ENCODE results near the gene LMO1. TPM values are rescaled to one million over a fixed set of nuclear protein-coding genes. Genes with fewer than 3 reads are reported as not detected.

The LMO1 gene
- total RNA-seq, 1 experiment from 2014 or later, result 0.27 TPM

DNA sequence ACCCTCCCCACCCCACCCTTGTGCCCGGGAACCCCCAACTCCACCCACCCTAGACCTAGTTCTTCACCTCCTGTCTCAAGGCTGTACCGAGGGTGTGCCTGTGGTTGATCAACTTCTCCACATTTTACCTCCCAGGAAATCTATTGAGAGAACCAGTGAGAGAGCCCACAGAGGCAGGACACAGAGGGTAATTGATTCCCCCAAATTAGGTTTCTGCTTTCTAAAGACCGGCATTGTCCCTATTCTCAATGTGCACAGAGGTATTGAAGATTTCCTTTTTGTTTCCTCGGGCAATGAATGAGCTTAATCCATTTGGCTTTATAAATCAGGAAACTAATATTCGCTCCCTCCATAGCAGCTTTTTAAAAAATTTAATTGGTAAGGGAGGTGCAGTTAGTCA lies 6.0 kb upstream of the LMO1 start:
- no peak for ATAC-seq
- Histone ChIP-seq H3K36me3 (ENCODE audit: control insufficient read depth in 1 of 2, insufficient read depth in 2 of 2, low read length in 2 of 2) (no peaks in the 10 kb centered on the region), H3K27me3 (ENCODE audit: insufficient read depth, low read length) (no peaks in the 10 kb centered on the region), H3K4me2 (ENCODE audit: low read length) (no peak overlapping the region), H3K9ac (ENCODE audit: low read length) (no peak overlapping the region), H3K4me1 (ENCODE audit: control insufficient read depth in 1 of 2, insufficient read depth in 2 of 2, low read length in 2 of 2) (peaks cover 3 to 5% of the 10 kb centered on the region in 2 experiments; a peak in 3 of 4 replicates), H3K79me2 (ENCODE audit: insufficient read depth, low read length) (no peaks in the 10 kb centered on the region), H3K9me3 (ENCODE audit: control insufficient read depth in 1 of 2, insufficient read depth in 1 of 2, low read depth in 1 of 2, low read length in 2 of 2) (no peaks in the 10 kb centered on the region), H4K20me1 (ENCODE audit: insufficient read depth) (no peaks in the 10 kb centered on the region), H3K9me2 (ENCODE audit: insufficient read depth) (no peaks in the 10 kb centered on the region), H3K4me3 (replicated peaks in 1 of 2; ENCODE audit: low read depth in 1 of 2, low read length in 2 of 2) (no peak overlapping the region), H2AFZ (ENCODE audit: low read depth, low read length, poor library complexity, severe bottlenecking) (no peak overlapping the region), H3K27ac (ENCODE audit: low read depth, low read length) (no peak overlapping the region)
- ChIA-PET POLR2A (no interaction called here), RAD21 (ENCODE audit: low non-redundant PET in 1 of 2, low total read pairs in 2 of 2, uncharacterized antibody in 2 of 2, unreplicated experiment in 2 of 2) (no interaction called here), CTCF (interaction anchor here (1.0 kb wide), 1 partner anchor 22 kb away, joined by 3 read pairs; no protein-coding TSS in a partner anchor)
- TF ChIP-seq RAD21 (IDR thresholded peaks at IDR 0.05; ENCODE audit: low read depth), result no peak
- TF ChIP-seq ZNF274 (IDR thresholded peaks at IDR 0.05; ENCODE audit: low read depth, low read length), result no peak
- TF ChIP-seq JUND (IDR thresholded peaks at IDR 0.05), result no peak
- no peak for TF ChIP-seq EZH2phosphoT487 (IDR thresholded peaks at IDR 0.05; ENCODE audit: borderline replicate concordance)
- TF ChIP-seq, protein P1, sequence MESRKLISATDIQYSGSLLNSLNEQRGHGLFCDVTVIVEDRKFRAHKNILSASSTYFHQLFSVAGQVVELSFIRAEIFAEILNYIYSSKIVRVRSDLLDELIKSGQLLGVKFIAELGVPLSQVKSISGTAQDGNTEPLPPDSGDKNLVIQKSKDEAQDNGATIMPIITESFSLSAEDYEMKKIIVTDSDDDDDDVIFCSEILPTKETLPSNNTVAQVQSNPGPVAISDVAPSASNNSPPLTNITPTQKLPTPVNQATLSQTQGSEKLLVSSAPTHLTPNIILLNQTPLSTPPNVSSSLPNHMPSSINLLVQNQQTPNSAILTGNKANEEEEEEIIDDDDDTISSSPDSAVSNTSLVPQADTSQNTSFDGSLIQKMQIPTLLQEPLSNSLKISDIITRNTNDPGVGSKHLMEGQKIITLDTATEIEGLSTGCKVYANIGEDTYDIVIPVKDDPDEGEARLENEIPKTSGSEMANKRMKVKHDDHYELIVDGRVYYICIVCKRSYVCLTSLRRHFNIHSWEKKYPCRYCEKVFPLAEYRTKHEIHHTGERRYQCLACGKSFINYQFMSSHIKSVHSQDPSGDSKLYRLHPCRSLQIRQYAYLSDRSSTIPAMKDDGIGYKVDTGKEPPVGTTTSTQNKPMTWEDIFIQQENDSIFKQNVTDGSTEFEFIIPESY (IDR thresholded peaks at IDR 0.05; ENCODE audit: extremely low read depth, insufficient replicate concordance, low read length), result no peak
- TF ChIP-seq CTCF (IDR thresholded peaks at IDR 0.05 in 2 of 3, conservative IDR thresholded peaks at IDR 0.05 in 1 of 3; ENCODE audit: borderline replicate concordance in 1 of 3, insufficient read depth in 1 of 3, low read depth in 2 of 3, low read length in 2 of 3), result no peak
- TF ChIP-seq YY1 (IDR thresholded peaks at IDR 0.05; ENCODE audit: extremely low read depth, insufficient replicate concordance, low read depth, low read length), result no peak
- no peak for TF ChIP-seq ATF3 (IDR thresholded peaks at IDR 0.05)
- TF ChIP-seq CEBPB (IDR thresholded peaks at IDR 0.05; ENCODE audit: low read depth), result no peak
- TF ChIP-seq SRF (IDR thresholded peaks at IDR 0.05; ENCODE audit: low read depth), result no peak
- TF ChIP-seq, protein P2, sequence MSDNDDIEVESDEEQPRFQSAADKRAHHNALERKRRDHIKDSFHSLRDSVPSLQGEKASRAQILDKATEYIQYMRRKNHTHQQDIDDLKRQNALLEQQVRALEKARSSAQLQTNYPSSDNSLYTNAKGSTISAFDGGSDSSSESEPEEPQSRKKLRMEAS (IDR thresholded peaks at IDR 0.05), result no peak
- TF ChIP-seq POLR2A (IDR thresholded peaks at IDR 0.05; ENCODE audit: borderline replicate concordance, extremely low read depth, insufficient read depth, insufficient read length), result no peak
- TF ChIP-seq ZFX (IDR thresholded peaks at IDR 0.05), result no peak
- no peak for DNase-seq (ENCODE audit: low read depth, low spot score)
- intact Hi-C loops (cut with micrococcal nuclease), result no loop called here
- BruUV-seq (replicated peaks), result no TSS peak

Data from HCT116 (cell line).